Urothelium cell line (cell line): ENCODE measurements around the gene SLC44A4.
"Not testable (repeated sequence)": the region's sequence is repeated elsewhere in the genome, so short reads cannot be mapped to it uniquely, and the experiment has no call there.

Source experiments
- DNase-seq: peaks from one replicate; pipeline ENCODE4 v3.0.0; 2011; ENCODE audit warnings: low spot score, mixed read lengths
- FAIRE-seq: peaks from 2 replicates; lab custom pipeline; 2011; peaks lifted over from hg19 to GRCh38; lab: Jason Lieb, UNC

The SLC44A4 gene

GRCh38 chr6:31831350-31832215 lies 47.2 kb downstream of the SLC44A4 start:
- DNase-seq (no peak), FAIRE-seq (no peak)

GRCh38 chr6:31830886-31831335 lies 47.9 kb downstream of the SLC44A4 start:
- DNase-seq (no peak), FAIRE-seq (no peak)

- DNase-seq = no peak
- FAIRE-seq = no peak
Observed at GRCh38 chr6:31829633-31830283, 49.0 kb downstream of the SLC44A4 start.

GRCh38 chr6:31827286-31828079 lies 51.3 kb downstream of the SLC44A4 start, which contains the start of gene HSPA1B:
HSPA1B (plus strand) TSS chr6:31827738; CDS start chr6:31827951, 213 bp downstream.
- DNase-seq (peak; percentile 94), FAIRE-seq (no peak)

- DNase-seq = peak; percentile 57
- no peak for FAIRE-seq
Observed at GRCh38 chr6:31826793-31827285, 52.0 kb downstream of the SLC44A4 start.

- DNase-seq (no peak), FAIRE-seq (no peak)
Observed at GRCh38 chr6:31825553-31825952, 53.2 kb downstream of the SLC44A4 start.

- FAIRE-seq, DNase-seq: not testable (repeated sequence)
Observed at GRCh38 chr6:31823592-31824196, 55.1 kb downstream of the SLC44A4 start.

GRCh38 chr6:31822036-31822821 lies 56.6 kb downstream of the SLC44A4 start:
- FAIRE-seq = no peak
- peak; percentile 74 for DNase-seq

GRCh38 chr6:31821301-31822035 lies 57.3 kb downstream of the SLC44A4 start:
- DNase-seq = peak; percentile 54
- no peak for FAIRE-seq

- not testable (repeated sequence) for FAIRE-seq, DNase-seq
Observed at GRCh38 chr6:31820399-31820798, 58.4 kb downstream of the SLC44A4 start.

- FAIRE-seq (no peak), DNase-seq (no peak)
Observed at GRCh38 chr6:31819871-31820299, 58.9 kb downstream of the SLC44A4 start.

GRCh38 chr6:31817929-31818511 lies 60.8 kb downstream of the SLC44A4 start:
- DNase-seq, FAIRE-seq: not testable (repeated sequence)

GRCh38 chr6:31817133-31817928 lies 61.5 kb downstream of the SLC44A4 start:
- DNase-seq = not testable (repeated sequence)

GRCh38 chr6:31815025-31815838 lies 63.6 kb downstream of the SLC44A4 start, which contains the start of the genes HSPA1A and HSPA1L:
HSPA1A (plus strand) TSS chr6:31815543; CDS start chr6:31815757, 214 bp downstream.
HSPA1L (minus strand) TSS chr6:31815283; CDS start chr6:31811972, 3,311 bp downstream.
- FAIRE-seq = no peak
- DNase-seq = peak; percentile 94

More at GRCh38 chr6:31817133-31817928, 61.5 kb downstream of the SLC44A4 start:
- FAIRE-seq = not testable (repeated sequence)

- DNase-seq = peak; percentile 92
- FAIRE-seq = no peak
Observed at GRCh38 chr6:31814677-31815024, 64.1 kb downstream of the SLC44A4 start.

GRCh38 chr6:31813465-31813849 lies 65.3 kb downstream of the SLC44A4 start:
- no peak for DNase-seq
- no peak for FAIRE-seq
